ENCODE data around the gene SPRED1. TPM values are rescaled to one million over a fixed set of nuclear protein-coding genes. Genes with fewer than 3 reads are reported as not detected.

The SPRED1 gene
- total RNA-seq, 1 donor: 32.6 TPM

DNA sequence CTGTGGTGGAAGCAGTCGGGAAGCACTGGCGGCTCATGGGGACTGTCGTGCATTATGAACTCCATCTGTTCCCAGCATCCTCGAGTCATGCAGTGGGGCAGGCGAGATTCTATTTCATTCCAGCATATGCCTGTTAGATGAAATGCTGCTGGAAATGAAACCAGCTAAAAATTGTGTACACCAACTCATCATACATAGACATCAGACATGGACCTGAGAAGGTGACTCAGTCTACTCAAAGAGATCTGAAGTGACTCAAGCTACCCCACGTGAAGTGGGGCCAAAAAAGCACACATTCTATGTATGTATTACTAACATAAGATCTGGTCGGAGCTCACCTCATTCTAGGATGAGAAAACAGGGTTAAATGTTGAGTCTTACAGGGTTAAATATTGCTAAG lies 153.8 kb downstream of the SPRED1 start:
- TF ChIP-seq, protein P1, sequence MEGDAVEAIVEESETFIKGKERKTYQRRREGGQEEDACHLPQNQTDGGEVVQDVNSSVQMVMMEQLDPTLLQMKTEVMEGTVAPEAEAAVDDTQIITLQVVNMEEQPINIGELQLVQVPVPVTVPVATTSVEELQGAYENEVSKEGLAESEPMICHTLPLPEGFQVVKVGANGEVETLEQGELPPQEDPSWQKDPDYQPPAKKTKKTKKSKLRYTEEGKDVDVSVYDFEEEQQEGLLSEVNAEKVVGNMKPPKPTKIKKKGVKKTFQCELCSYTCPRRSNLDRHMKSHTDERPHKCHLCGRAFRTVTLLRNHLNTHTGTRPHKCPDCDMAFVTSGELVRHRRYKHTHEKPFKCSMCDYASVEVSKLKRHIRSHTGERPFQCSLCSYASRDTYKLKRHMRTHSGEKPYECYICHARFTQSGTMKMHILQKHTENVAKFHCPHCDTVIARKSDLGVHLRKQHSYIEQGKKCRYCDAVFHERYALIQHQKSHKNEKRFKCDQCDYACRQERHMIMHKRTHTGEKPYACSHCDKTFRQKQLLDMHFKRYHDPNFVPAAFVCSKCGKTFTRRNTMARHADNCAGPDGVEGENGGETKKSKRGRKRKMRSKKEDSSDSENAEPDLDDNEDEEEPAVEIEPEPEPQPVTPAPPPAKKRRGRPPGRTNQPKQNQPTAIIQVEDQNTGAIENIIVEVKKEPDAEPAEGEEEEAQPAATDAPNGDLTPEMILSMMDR (IDR thresholded peaks at IDR 0.05; ENCODE audit: extremely low read depth, low read depth, low read length): no peak
- Histone ChIP-seq H3K4me3 (ENCODE audit: insufficient read depth, low read length) (peak overlapping the region; percentile 27), H3K4me1 (ENCODE audit: insufficient read depth, low read length) (peaks cover 3% of the 10 kb centered on the region), H3K4me2 (ENCODE audit: insufficient read depth, low read length) (peak overlapping the region; percentile 59), H3K9me3 (ENCODE audit: low read depth, low read length) (no peaks in the 10 kb centered on the region), H3K79me2 (ENCODE audit: insufficient read depth, low read length) (no peaks in the 10 kb centered on the region), H2AFZ (ENCODE audit: low read length) (peak overlapping the region; percentile 71), H4K20me1 (ENCODE audit: insufficient read depth, low read length) (no peaks in the 10 kb centered on the region), H3K36me3 (ENCODE audit: insufficient read depth, low read length) (no peaks in the 10 kb centered on the region), H3K27me3 (ENCODE audit: insufficient read depth, low read length) (peaks cover 2% of the 10 kb centered on the region), H3K27ac (ENCODE audit: low read depth, low read length) (no peak overlapping the region)
- no peak for DNase-seq (ENCODE audit: insufficient read length, low spot score, missing footprints)

Other genes with a start within 250 kb of the SPRED1 start
- gene FAM98B, start 201.3 kb downstream of the SPRED1 start, total RNA-seq: 7.4 and 9.8 TPM in 2 replicates

All from osteoblast (primary cell).